ENCODE measurements around the gene PLS1.
"Not testable (repeated sequence)": the region's sequence is repeated elsewhere in the genome, so short reads cannot be mapped to it uniquely, and the experiment has no call there.

PLS1 gene

GRCh38 chr3:142595581-142595950 is 627 bp upstream of the PLS1 start:
- no peak for DNase-seq (ENCODE audit: low read depth in 2 of 2)

GRCh38 chr3:142596726-142597088 is 514 bp downstream of the PLS1 start:
- DNase-seq (ENCODE audit: low read depth in 2 of 2) = no peak

GRCh38 chr3:142597906-142598305 is 1.7 kb downstream of the PLS1 start:
- DNase-seq (ENCODE audit: low read depth in 2 of 2) = no peak

GRCh38 chr3:142601713-142602112 is 5.5 kb downstream of the PLS1 start:
- no peak for DNase-seq (ENCODE audit: low read depth in 2 of 2)

- DNase-seq (ENCODE audit: low read depth in 2 of 2) = no peak
These were observed 6.6 kb downstream of the PLS1 start for GRCh38 chr3:142602619-142603385.

- not testable (repeated sequence) for DNase-seq (ENCODE audit: low read depth in 2 of 2)
These were observed 7.2 kb downstream of the PLS1 start for GRCh38 chr3:142603386-142603705.

DNA sequence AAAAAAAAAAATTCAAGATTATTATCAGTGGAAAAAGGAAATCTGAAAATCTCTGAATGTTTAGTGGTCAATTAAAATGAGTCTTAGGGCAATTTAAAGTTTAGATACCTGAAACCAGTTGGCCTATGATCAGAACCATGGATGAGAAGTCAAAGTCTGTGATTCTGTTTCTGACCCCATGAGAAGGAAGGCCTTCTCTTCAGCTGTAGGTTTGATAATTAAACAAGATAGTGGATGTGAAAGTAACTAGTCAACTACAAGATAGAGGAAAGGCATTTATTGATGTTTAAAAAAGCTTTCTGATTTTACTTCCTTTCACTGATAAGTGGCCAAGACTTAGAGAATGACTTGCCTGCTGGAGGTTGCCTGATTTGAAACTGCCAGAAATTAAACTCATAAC is 8.7 kb downstream of the PLS1 start:
- no peak for DNase-seq (ENCODE audit: low read depth in 2 of 2)

- no peak for DNase-seq (ENCODE audit: low read depth in 2 of 2)
These were observed 12.4 kb downstream of the PLS1 start for GRCh38 chr3:142608631-142609030.

GRCh38 chr3:142609136-142609535 is 12.9 kb downstream of the PLS1 start:
- no peak for DNase-seq (ENCODE audit: low read depth in 2 of 2)

- no peak for DNase-seq (ENCODE audit: low read depth in 2 of 2)
These were observed 15.0 kb downstream of the PLS1 start for GRCh38 chr3:142611206-142611605.

DNA sequence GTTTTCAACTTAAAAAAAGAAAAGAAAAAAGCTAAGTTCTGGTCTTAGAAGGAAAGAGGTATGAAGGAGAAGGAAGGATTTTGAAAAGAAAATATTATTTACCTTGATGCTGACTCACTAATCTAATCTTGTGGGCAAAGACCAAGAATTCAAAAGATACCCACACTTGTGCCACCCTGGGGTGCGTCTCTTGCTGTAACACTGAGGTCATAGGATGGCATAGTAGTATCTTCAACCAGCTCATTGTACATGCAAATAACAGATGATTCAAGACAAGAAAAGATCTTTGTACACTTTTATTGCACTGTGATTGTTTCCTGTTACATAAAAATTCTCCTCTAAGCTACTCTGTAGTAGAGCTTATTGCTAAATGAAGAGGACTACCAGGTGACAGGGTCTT is 17.3 kb downstream of the PLS1 start:
- no peak for DNase-seq (ENCODE audit: low read depth in 2 of 2)

- no peak for DNase-seq (ENCODE audit: low read depth in 2 of 2)
These were observed 17.9 kb downstream of the PLS1 start for GRCh38 chr3:142614059-142614626.

GRCh38 chr3:142615171-142615570 is 19.0 kb downstream of the PLS1 start:
- no peak for DNase-seq (ENCODE audit: low read depth in 2 of 2)

GRCh38 chr3:142618917-142619461 is 22.8 kb downstream of the PLS1 start:
- DNase-seq (ENCODE audit: low read depth in 2 of 2) = no peak

- DNase-seq (ENCODE audit: low read depth in 2 of 2) = no peak
These were observed 26.2 kb downstream of the PLS1 start for GRCh38 chr3:142622405-142622804.

GRCh38 chr3:142623194-142623593 is 27.0 kb downstream of the PLS1 start:
- DNase-seq (ENCODE audit: low read depth in 2 of 2) = no peak

DNA sequence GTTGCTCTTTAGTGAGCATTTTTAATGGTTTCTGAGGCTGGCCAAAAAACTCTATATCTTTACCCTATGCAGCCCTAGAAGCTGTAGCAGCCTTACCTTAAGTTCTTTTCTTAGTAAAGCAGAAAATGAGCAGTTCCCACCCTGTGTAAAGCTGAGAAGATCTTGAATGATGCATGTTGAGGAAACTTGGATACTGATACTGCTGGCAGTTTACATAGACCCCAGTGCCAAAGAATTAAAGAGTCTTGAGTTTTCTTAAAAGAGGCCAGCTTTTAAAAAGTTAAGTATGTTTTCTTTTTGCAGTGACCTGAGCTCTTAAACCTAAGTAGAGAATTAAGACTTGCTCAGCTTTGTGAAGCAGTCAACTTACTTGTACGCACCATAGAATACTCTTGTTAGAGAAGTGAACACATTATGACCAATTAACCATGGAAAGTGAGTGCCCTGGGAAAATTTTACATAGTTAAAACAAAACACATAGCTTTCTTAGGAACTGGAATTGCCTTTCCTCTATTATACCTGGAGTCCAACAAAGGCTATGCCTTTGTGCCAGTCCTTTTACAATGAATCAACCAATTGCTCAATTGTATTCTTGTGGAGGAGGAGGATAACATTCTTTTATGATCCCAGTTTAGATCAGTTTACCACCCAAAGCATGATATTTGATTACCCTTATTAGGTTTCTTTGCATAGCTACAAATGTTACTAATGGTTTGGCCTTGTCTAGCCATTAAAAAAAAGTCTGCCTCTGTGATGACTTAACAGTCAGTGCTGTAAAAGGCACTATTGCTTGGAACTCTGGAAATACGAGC is 28.4 kb downstream of the PLS1 start:
- DNase-seq (ENCODE audit: low read depth in 2 of 2) = no peak

GRCh38 chr3:142625153-142625440 is 28.9 kb downstream of the PLS1 start:
- no peak for DNase-seq (ENCODE audit: low read depth in 2 of 2)

DNA sequence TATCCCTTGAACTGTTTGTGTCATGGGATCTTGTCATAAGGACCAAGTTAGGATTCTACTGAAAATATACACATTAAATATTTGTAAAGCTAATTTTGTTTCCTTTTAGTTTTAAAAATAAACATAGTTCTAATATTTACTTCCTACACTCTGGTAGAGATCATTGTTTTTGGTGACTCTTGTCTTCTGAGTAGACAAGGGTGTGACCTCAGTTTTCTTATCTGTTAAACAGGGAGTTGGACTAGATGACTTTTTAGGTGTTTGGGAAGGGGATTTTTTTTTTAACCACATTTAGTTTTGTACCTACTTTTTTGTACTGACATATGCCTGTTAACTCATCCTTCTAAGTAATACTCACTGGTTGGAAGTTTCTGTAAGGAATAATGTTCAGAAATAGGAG is 30.8 kb downstream of the PLS1 start:
- no peak for DNase-seq (ENCODE audit: low read depth in 2 of 2)

GRCh38 chr3:142628801-142629200 is 32.6 kb downstream of the PLS1 start:
- DNase-seq (ENCODE audit: low read depth in 2 of 2) = no peak

DNA sequence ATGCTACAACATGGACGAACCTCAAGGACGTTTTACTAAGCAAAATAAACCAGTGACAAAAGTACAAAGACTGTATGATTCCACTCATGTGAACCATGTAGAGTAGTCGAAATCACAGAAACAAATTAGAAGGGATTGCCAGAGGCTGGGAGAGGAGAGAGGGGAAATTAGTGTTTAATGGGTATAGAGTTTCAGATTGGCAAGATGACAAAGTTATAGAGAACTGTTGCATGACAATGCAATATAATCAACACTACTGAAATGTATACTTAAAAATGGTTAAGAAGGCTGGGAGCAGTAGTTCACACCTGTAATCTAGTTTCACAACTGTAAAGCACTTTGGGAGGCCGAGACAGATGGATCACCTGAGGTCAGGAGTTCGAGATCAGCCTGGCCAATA is 36.9 kb downstream of the PLS1 start:
- DNase-seq (ENCODE audit: low read depth in 2 of 2) = no peak

DNA sequence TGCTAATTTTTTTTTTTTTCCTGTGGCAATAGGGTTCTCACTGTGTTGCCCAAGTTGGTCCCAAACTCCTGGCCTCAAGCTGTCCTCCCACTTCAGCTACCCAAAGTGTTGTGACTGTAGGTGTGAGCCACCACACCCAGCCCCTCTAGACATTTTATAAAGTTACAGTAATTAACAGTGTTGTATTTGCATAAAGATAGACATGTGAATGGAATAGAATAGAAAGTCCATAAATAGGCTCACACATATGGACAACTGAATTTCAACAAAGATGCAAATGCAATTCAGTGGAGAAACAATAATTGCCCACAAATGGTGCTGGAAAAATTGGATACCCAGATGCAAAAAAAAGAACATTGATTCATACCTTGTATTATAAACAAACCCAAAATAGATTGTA is 39.9 kb downstream of the PLS1 start:
- DNase-seq (ENCODE audit: low read depth in 2 of 2) = no peak

DNA sequence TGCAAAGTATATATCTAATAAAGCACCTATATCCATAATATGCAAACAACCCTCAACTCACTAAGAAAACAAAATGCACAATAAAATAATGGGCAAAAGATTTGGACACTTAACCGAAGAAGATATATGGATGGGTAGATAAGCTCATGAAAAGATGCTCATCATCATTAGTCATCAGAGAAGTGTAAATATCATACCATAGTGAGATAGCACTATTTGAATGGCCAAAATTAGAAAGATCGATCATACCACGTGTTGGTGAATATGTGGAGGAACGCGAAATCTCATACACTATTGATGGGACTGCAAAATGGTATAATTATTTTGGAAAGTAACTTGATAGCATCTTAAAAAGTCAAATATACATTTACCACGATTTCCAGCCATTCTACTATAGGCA is 40.5 kb downstream of the PLS1 start:
- no peak for DNase-seq (ENCODE audit: low read depth in 2 of 2)
